GM12892 (cell line): ENCODE results near the gene PTAFR.

Experiments
- POLR2A ChIP-seq: IDR thresholded peaks from 2 replicates; pipeline ENCODE4 v1.6.1; 2011; ENCODE audit warnings: low read depth, low read length, control low read depth
- POLR2AphosphoS5 ChIP-seq: IDR thresholded peaks from 2 replicates; pipeline ENCODE4 v1.6.1; 2011; ENCODE audit warnings: low read depth, low read length, control low read depth

DNA sequence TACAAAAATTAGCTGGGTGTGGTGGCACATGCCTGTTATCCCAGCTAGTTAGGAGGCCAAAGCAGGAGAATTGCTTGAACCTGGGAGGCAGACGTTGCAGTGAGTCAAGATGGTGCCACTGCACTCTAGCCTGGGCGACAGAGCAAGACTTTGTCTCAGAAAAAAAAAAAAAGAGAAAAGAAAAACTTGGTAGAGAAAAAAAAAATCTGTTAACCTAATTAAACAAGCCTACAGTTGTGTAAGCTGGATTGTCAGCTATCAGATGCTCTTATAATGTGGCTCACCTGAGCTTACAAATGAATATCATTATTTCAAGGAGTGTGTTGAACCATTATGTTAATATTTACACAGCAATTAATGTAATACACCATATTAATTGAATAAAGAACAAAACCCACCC lies 61.6 kb downstream of the PTAFR start:
- TF ChIP-seq POLR2AphosphoS5: no peak
- no peak for TF ChIP-seq POLR2A
